Activated T-cell treated with anti-CD3 and anti-CD28 coated beads for 24 hours (primary cell): ENCODE data around the gene CYP21A2.
"Not testable (repeated sequence)": the region's sequence is repeated elsewhere in the genome, so short reads cannot be mapped to it uniquely, and the experiment has no call there.

ENCODE experiments used
- DNase-seq: peaks from one replicate; pipeline ENCODE4 v3.0.0-alpha.2; 2020; ENCODE audit warnings: low read depth

CYP21A2 gene

DNA sequence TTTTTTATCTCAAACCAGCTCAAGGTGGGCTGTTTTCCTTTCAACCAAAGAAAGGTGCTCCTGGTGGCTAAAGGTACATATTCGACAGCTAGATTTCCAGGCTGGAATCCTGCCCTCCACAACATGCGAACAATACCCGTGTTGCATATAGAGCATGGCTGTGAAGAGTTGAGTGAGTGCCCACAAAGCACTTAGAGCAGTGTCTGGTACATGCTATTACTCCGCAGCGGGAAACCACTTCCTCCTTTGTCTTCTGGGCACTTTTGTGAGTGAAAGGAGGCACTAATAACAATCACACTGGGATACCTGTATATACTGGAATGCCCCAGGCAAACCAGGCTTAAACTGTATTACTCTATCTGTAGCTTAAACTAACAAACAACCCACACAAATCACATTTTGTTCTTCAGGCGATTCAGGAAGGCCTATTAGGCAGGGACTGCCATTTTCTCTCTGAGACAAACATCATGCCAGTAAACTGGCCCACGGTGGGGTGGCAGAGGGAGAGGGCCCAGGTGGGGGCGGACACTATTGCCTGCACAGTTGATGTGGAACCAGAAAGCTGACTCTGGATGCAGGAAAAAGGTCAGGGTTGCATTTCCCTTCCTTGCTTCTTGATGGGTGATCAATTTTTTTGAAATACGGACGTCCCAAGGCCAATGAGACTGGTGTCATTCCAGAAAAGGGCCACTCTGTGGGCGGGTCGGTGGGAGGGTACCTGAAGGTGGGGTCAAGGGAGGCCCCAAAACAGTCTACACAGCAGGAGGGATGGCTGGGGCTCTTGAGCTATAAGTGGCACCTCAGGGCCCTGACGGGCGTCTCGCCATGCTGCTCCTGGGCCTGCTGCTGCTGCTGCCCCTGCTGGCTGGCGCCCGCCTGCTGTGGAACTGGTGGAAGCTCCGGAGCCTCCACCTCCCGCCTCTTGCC lies at the start of gene CYP21A2:
CYP21A2 (plus strand) TSS at position 818 of the 927 bp plus-strand sequence; CDS start at position 826, 8 bp downstream.
- DNase-seq, result not testable (repeated sequence)

DNA sequence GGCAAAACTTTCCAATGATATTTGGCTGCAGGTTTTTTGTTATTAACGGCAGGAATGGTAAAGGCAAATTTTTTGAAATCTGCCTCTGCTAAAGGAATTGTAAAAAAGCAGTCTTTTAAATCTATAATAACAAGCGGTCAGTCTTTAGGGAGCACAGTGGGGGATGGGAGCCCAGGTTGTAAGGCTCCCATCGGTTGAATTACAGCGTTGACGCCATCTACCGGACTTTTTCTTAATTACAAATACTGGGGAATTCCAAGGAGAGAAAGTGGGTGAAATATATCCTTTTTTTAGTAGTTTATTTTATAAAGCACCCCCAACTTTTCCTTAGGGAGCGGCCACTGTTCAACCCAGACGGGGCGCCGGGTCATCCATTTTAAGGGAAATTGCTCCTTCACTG lies 48.9 kb upstream of the CYP21A2 start:
- not testable (repeated sequence) for DNase-seq

DNA sequence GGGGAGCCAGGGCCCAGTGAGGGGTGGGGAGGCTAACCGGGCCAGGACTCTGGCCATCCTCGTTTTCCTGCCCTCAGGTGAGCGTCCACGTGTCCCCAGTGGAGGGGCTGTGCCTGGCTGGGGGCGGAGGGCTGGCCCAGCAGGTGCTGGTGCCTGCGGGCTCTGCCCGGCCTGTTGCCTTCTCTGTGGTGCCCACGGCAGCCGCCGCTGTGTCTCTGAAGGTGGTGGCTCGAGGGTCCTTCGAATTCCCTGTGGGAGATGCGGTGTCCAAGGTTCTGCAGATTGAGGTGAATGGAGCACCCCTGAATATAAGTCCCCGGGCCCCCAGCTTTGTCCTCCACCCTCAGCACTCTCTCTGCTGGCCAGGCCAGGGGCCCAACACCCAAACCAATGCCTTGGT lies 43.8 kb upstream of the CYP21A2 start:
- not testable (repeated sequence) for DNase-seq

DNA sequence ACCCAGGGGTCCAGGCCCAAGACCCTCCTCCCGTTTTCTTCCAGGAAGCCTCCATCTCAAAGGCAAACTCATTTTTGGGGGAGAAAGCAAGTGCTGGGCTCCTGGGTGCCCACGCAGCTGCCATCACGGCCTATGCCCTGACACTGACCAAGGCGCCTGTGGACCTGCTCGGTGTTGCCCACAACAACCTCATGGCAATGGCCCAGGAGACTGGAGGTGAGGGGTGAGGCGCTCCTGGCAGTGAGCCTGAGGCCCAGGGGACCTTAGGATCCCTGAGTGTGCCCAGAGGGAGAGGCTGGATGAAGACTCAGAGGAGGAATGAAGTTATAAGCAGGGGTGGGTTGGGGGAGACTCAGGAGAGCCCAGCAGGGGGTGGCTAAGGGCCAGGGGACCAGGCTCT lies 41.8 kb upstream of the CYP21A2 start:
- DNase-seq, result not testable (repeated sequence)

DNA sequence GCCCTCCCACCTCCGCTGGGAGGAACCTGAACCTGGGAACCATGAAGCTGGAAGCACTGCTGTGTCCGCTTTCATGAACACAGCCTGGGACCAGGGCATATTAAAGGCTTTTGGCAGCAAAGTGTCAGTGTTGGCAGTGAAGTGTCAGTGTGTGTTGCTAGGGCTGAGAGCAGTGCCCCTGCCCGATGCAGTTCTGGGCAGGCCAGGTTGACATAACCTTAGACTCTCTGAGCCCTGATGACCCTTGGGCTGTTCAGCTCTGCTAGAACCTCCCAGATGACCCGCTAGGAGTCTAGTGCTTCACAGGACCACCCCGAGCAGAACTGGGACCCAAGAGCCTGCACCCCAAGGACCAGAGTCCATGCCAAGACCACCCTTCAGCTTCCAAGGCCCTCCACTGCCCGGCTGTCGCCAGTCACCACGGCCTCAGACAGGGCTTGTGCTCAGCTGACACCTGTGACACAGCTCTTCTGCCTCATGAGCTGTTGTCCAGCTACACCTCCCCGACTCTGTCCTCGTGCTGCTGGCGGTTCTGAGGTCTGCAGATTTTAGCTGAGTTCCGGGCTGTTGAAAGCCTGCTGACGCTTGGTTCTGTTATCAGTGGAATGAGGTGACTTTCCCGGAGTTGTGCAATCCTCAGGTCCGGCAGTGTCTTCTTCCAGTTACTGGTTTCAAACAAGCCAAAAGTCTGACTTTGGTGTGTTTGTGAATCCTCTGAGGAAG lies 35.5 kb upstream of the CYP21A2 start:
- DNase-seq, result not testable (repeated sequence)

DNA sequence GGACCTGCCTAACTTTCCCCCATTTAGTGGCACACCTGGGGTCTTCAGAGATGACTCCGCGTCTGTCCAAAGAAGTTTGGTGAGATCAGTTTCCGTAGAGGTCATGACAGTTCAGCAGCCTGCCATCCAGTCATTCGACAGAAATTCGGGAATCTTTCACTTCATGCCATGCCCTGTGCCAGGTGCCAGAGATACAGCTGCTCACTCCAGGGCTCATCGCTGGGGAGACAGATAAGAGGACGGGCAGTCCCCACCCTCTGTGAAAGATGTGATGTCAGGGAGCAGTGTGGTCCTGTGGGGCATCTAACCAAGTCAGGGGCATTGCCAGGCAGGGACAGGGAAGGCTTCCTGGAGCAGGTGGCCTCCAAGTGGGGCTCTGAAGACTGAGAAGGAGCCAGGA lies 34.9 kb upstream of the CYP21A2 start:
- not testable (repeated sequence) for DNase-seq

DNA sequence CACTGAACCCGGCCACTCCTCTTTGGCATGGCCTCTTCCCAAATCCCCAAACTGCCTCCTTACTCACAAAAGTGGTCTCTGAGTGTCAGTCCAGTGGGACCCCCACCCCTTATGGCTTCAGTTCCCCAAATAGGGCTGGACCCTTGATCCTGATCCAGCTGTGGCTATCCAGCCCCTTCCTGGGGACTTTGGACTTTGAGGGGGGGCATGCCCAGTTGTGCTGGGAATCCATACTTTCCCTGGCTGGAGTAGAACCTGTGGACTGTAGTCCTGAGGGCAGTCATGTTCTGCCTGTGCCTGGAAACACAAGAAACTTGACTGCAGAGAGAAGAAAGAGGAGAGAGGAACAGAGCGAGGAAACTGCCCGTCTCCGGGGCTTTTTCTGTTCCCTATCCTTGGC lies 33.8 kb upstream of the CYP21A2 start:
- DNase-seq, result not testable (repeated sequence)

DNA sequence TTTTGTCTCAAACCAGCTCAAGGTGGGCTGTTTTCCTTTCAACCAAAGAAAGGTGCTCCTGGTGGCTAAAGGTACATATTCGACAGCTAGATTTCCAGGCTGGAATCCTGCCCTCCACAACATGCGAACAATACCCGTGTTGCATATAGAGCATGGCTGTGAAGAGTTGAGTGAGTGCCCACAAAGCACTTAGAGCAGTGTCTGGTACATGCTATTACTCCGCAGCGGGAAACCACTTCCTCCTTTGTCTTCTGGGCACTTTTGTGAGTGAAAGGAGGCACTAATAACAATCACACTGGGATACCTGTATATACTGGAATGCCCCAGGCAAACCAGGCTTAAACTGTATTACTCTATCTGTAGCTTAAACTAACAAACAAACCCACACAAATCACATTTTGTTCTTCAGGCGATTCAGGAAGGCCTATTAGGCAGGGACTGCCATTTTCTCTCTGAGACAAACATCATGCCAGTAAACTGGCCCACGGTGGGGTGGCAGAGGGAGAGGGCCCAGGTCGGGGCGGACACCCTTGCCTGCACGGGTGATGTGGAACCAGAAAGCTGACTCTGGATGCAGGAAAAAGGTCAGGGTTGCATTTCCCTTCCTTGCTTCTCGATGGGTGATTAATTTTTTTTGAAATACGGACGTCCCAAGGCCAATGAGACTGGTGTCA lies 33.2 kb upstream of the CYP21A2 start:
- not testable (repeated sequence) for DNase-seq

DNA sequence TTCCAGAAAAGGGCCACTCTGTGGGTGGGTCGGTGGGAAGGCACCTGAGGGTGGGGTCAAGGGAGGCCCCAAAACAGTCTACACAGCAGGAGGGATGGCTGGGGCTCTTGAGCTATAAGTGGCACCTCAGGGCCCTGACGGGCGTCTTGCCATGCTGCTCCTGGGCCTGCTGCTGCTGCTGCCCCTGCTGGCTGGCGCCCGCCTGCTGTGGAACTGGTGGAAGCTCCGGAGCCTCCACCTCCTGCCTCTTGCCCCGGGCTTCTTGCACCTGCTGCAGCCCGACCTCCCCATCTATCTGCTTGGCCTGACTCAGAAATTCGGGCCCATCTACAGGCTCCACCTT lies 32.7 kb upstream of the CYP21A2 start:
- DNase-seq, result not testable (repeated sequence)

DNA sequence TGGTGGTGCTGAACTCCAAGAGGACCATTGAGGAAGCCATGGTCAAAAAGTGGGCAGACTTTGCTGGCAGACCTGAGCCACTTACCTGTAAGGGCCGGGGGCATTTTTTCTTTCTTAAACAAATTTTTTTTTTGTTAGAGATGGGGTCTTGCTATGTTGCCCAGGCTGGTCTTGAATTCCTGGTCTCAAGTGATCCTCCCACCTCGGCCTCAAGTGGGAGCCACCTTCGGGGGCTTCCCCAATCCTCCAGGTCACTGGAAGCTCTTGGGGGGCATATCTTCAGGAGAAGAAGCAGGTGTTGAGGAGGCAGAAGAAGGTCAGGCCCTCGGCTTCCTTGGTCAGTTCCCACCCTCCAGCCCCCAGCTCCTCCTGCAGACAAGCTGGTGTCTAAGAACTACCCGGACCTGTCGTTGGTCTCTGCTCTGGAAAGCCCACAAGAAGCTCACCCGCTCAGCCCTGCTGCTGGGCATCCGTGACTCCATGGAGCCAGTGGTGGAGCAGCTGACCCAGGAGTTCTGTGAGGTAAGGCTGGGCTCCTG lies 32.2 kb upstream of the CYP21A2 start:
- not testable (repeated sequence) for DNase-seq

DNA sequence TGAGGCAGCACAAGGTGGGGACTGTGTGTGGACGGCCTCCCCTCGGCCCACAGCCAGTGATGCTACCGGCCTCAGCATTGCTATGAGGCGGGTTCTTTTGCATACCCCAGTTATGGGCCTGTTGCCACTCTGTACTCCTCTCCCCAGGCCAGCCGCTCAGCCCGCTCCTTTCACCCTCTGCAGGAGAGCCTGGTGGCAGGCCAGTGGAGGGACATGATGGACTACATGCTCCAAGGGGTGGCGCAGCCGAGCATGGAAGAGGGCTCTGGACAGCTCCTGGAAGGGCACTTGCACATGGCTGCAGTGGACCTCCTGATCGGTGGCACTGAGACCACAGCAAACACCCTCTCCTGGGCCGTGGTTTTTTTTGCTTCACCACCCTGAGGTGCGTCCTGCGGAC lies 31.1 kb upstream of the CYP21A2 start:
- not testable (repeated sequence) for DNase-seq

DNA sequence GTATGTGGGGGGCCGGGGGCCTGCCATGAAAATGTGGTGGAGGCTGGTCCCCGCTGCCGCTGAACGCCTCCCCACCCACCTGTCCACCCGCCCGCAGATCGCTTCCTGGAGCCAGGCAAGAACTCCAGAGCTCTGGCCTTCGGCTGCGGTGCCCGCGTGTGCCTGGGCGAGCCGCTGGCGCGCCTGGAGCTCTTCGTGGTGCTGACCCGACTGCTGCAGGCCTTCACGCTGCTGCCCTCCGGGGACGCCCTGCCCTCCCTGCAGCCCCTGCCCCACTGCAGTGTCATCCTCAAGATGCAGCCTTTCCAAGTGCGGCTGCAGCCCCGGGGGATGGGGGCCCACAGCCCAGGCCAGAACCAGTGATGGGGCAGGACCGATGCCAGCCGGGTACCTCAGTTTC lies 30.2 kb upstream of the CYP21A2 start:
- DNase-seq, result not testable (repeated sequence)

DNA sequence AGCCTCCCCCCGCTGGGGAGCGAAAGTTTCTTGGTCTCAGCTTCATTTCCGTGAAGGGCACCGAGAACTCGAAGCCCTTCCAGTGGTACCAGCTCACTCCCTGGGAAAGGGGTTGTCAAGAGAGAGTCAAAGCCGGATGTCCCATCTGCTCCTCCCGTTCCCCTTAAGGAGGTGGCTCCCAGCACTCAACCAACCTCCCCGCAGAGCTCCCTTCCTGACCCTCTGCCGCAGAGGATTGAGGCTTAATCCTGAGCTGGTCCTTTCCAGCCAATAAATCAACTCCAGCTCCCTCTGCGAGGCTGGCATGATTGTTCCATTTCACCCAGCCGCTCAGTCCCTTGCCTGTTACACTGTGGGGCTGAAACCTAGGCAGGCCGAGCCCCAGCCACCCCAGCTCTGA lies 29.6 kb upstream of the CYP21A2 start:
- not testable (repeated sequence) for DNase-seq

DNA sequence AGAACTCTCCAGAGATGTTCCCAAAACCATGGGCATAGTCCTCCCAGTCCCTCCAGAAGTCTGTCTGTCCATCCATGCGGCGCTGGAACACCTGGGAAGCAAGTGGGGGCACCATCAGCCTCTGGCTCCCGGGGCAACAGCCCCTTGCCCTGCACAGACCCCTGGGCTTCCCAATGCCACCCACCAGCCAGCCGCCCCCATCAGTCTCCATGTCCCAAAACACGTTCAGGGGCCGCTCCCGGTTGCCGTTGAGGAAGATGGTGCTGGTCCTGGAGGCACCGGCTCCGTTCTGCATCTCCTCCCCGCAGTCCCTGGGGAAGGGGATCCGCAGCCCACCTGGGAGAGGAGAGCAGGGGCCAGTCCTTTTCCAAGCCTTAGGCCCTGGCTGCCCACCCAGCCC lies 28.7 kb upstream of the CYP21A2 start:
- not testable (repeated sequence) for DNase-seq

DNA sequence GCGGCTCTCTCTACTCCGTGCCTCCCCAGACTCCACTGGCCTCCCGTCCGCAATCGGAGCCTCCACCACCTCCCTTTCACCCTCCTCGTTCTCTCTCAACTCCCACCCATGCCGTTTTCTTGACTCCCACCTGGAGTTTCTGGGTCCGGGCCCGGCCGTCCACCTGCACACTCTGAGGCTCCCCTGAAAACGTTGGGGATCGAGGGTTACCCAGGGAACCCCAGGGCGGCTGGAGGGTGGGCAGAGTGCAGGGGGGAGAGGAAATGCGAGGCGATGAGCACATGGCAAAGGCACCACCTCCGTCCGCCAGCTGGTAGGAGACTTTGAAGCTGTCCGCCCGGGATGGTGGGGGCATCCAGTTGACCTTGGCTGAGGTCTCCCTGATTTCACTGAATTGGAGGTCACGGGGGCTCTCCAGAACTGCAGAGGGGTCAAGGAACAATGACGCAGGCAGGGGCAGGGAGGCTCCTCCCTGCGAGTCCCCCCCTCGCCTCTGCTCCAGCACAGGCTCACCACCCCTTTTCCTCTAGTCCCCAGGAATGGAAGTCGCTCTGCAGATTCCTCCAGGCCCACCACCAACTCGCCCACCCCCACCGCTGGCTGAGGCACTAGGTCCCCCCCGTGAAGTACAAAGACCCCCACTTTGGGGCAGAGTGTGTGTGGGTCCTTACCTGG lies 27.2 kb upstream of the CYP21A2 start:
- DNase-seq, result not testable (repeated sequence)

DNA sequence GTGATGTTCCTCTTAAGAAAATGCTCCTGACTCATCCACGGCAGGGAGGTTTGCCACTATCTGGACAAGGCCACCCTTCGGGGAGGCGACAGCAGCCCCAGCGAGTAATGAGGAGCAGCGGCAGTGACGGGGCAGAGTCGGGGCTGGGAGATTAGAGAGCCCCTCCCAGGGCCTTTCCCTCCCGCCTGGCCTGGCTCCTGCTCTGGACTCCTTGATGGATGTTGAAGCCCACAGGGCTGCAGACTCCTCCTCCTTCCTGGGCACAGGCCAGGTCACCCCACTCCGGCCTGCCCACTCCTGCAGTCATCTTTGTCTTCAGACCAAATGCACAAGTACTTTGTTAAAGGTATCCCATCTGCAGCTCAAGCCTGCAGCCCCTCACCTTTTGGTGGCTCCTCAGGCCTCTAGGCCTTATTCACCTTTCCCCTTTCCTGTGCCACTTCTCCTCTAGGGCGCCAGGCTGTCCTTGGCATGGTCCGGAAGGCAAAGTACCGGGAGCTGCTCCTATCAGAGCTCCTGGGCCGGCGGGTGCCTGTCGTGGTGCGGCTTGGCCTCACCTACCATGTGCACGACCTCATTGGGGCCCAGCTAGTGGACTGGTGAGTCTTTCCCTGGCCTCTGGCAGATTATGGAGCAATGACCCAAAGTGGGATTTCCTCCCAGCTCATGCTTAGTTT lies 25.1 kb upstream of the CYP21A2 start:
- not testable (repeated sequence) for DNase-seq

DNA sequence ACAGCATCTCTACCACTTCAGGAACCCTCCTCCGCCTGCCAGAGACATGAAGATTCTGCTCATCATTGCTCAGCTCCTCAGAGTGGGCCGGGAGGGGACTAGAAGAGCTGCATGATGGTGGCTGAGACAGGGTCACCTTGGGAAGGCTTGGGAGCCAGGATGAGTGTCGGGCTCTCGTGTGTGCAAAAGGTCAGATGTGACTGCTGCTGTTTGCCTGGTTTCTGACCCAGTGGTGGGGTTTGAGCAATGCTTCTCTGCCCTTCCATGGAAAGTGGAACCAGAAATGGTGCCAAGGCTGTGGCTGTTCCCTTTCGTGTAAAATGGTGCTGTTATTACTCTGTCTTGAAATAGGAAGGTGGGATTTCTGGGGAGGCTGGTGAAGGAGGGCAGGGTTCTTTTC lies 24.5 kb upstream of the CYP21A2 start:
- not testable (repeated sequence) for DNase-seq

DNA sequence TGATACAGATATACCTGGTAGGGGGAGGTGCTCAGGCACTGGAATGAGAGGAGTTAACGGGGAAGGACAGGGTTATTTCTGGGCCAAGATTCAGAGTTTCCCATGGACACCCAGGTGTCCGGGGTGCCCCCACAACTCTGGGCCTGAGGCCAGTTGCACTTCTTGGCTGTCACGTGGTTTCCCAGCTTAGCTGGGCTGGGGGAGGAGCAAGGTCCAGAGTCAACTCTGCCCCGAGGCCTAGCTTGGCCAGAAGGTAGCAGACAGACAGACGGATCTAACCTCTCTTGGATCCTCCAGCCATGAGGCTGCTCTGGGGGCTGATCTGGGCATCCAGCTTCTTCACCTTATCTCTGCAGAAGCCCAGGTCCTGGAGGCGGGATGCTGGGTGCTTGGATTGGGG lies 23.7 kb upstream of the CYP21A2 start, which contains the start of gene C4B:
C4B (plus strand) TSS at position 249 of the 400 bp plus-strand sequence; CDS start at position 300, 51 bp downstream.
- not testable (repeated sequence) for DNase-seq

DNA sequence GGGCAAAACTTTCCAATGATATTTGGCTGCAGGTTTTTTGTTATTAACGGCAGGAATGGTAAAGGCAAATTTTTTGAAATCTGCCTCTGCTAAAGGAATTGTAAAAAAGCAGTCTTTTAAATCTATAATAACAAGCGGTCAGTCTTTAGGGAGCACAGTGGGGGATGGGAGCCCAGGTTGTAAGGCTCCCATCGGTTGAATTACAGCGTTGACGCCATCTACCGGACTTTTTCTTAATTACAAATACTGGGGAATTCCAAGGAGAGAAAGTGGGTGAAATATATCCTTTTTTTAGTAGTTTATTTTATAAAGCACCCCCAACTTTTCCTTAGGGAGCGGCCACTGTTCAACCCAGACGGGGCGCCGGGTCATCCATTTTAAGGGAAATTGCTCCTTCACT lies 16.1 kb upstream of the CYP21A2 start:
- DNase-seq, result not testable (repeated sequence)

DNA sequence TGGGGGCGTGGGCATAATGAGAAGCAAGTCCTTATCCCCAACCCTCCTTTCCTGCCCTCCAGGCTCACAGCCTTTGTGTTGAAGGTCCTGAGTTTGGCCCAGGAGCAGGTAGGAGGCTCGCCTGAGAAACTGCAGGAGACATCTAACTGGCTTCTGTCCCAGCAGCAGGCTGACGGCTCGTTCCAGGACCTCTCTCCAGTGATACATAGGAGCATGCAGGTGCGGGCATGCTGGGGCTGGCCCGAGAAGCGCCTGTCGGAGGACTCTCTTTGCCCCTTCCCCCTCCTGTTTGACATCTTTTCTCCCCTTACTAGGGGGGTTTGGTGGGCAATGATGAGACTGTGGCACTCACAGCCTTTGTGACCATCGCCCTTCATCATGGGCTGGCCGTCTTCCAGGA lies 9.6 kb upstream of the CYP21A2 start:
- not testable (repeated sequence) for DNase-seq

DNA sequence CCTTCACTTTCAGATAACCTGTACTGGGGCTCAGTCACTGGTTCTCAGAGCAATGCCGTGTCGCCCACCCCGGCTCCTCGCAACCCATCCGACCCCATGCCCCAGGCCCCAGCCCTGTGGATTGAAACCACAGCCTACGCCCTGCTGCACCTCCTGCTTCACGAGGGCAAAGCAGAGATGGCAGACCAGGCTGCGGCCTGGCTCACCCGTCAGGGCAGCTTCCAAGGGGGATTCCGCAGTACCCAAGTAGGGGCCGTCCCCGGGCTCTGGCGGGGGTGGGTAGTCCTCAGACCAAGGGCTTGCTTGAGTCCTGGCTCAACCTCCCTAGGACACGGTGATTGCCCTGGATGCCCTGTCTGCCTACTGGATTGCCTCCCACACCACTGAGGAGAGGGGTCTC lies 8.7 kb upstream of the CYP21A2 start:
- not testable (repeated sequence) for DNase-seq
